Stimulated activated CD8-positive, alpha-beta memory T cell treated with anti-CD3 and anti-CD28 coated beads, Interleukin-15, amount 100 ng/mL, for 4 hours (primary cell): Measurements from ENCODE around the gene HCFC2.

Experiments used
- DNase-seq, 2 donors: peaks; one replicate each; pipeline ENCODE4 v3.0.0-alpha.2; 2020; ENCODE audit warnings: low read depth in 2 of 2

Gene HCFC2

DNA sequence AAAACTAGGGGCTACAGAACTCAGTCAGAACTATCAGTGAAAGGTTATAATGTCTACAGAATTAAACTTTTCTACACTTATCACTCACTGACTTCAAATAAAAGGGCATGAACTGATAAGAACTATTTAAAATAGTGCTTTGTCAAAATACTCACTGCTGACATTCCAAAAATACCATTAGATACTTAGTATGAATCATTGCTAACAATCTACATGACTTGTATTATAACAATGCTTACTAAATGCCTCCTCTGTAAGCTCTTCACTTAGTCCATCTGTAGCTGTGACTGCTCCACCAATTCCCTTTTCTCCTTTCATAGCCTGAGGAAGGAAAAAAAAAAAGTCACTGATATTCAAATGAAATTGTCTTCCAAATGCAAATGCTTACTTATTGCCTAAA is 56.7 kb downstream of the HCFC2 start:
- DNase-seq, result no peak

DNA sequence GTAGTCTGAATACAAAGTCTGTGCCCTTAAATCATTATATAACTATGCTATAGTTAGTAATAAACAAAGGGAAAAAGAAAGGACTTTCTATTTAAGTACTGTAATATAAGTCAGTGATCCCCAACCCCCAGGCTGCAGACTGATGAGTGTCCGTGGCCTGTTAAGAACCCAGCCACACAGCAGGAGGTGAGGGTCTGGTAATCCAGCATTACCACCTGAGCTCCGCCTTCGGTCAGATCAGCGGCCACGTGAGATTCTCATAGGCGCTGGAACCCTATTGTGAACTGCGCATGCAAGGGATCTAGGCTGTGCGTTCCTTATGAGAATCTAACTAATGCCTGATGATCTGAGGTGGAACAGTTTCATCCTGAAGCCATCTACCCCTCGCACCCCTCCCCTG is 58.0 kb downstream of the HCFC2 start:
- DNase-seq, result no peak

DNA sequence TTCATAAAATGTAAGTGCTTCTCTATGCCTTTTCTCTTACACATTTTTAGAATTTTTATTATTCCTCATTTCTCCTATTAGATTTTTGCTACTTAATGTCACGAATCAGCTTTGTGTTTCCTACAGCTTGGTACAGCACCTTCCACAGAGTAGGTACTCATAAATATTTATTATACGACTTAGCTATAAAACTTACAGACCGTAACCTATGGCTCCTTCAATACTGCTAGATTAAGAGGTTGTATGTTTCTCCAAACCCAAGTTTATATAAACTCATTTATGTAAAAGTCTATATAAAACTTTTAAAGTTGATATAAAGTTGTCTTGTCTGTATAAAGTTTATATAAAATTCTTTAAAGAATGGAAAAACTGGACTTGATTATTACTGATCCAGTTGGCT is 62.2 kb downstream of the HCFC2 start:
- no peak for DNase-seq

DNA sequence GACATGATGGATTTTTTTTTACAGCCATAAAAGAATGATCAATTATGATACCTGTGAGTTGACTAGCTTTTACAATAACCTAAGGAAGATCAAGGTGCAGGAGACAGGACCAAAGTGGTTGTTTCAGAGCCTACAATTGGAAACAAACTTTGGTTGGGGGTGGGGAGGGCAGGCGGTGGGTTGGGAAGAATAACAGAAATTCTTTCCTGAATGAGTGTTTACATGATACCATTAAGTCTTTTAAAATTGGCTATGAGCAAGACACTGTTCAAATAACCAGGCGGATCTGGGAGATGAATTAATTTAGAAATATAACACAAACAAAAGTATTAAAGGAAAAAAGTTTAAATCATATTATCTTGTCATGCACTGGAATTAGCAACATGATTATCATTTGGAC is 66.4 kb downstream of the HCFC2 start:
- DNase-seq, result no peak

DNA sequence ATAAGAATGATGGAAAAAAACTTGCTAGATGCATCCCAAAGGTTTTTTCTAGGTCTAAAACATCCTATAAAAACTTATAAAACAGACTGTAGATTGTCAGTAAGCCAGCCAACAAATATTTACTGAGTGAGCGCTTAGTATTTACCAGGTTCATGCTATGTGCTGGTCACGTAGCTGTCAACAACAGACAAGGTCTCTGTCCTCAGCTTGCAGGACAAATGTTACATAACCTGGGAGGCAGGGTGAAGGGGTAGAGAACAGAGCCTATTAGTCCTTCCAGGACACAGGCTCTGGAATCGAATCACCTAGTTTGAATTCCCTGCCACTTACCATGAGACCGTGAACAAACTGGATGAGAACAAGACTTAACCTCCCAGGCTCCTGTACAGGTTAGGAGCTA is 67.3 kb downstream of the HCFC2 start:
- no peak for DNase-seq

DNA sequence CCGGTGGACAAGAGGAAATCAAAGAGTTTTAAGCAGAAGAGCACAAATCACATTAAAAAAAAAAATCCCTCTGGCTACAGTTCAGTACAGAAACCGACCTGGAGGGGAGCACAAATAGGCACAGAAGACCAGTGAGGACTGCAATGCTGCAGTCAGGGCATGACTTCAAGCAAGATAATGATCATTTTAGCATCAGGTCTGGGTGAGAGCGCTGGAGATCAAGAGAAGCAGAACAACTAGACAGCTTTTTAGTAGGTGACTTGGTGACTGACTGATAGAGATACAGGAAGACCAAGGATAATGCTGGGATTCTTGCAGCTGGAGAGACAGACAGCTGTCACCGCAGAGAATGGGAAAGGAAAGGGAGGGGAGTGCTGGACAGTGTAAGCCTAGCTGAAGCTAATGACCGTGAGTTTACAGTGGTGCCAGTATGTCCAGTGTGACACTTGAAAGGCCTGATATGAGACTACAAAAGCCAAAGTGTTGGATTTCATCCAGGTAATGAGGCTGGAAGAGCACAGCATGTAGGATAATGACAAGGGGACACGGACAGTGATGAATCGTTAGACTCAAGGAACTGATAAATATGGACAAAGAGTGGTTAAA is 68.1 kb downstream of the HCFC2 start:
- no peak for DNase-seq

DNA sequence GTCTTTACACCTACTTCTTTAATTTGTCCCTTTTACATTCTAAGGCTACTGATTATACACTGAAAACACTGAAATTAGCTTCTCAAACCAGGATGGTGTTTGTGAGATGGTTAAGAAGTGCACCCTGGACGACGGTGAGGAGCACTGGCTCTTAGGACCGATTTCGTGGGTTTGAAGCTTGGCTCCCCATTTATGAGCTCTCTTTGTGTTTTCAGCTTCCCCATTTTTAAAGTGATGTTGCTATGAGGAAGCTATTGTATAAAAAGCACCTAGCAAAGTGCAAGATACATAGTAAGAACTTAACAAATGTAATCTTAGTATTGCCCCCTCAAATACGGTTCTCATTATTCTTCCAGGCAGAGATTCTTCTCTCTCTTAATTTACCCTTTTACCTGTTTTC is 69.0 kb downstream of the HCFC2 start:
- no peak for DNase-seq

DNA sequence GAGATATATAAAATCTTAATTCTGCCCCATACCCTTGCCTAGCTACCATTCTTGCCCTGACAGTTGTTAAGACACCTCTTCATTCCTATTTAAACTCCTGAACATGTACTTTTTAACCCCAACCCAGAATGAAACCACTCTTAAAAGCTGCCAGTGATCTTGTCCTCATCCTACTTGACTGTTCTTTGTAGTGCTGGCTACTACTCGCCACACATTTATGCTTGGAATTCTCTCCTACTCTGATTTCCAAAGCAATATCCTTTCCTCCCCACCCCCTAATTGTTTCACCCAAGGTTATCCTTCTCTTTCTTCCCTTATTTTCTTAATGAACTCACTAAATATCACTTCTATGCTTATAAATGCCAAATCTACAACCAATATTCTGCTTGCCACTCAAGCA is 69.5 kb downstream of the HCFC2 start:
- no peak for DNase-seq

DNA sequence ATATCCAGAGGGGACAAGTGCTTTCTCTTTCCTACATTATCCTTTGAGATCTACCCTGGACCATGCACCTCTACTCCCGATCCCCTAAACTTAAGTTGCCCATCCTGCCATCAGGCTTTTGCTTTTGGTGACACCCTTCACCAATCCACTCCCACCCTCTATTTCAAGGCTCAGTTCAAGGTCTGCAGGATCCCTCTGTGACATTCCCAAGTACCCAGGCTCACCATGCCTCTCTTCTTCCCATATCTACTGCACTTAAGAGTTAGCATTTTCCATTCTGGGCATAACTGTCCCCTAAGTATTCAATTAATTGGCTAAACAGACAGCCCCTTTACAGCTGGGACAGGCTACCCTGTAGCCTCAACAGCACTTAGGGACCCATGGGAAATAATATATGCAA is 70.6 kb downstream of the HCFC2 start:
- DNase-seq, result no peak

DNA sequence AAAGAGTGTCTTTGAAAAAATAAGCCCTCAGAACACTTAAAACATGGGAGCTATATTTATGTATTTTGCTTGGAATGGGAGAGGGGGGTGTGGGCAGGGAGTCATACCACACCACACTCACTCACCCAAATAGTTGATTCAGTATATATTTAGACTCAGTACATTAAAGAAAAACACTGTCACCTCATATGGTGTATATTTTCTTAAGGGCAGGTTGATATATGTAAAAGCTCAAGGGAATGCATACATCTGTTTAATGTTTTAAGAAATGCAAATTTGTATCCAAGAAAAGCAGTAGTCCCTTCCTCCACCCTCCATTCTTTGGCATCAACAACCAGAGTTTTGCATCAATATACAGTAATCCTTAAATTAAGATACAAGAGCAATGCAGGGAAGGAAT is 72.2 kb downstream of the HCFC2 start:
- no peak for DNase-seq

DNA sequence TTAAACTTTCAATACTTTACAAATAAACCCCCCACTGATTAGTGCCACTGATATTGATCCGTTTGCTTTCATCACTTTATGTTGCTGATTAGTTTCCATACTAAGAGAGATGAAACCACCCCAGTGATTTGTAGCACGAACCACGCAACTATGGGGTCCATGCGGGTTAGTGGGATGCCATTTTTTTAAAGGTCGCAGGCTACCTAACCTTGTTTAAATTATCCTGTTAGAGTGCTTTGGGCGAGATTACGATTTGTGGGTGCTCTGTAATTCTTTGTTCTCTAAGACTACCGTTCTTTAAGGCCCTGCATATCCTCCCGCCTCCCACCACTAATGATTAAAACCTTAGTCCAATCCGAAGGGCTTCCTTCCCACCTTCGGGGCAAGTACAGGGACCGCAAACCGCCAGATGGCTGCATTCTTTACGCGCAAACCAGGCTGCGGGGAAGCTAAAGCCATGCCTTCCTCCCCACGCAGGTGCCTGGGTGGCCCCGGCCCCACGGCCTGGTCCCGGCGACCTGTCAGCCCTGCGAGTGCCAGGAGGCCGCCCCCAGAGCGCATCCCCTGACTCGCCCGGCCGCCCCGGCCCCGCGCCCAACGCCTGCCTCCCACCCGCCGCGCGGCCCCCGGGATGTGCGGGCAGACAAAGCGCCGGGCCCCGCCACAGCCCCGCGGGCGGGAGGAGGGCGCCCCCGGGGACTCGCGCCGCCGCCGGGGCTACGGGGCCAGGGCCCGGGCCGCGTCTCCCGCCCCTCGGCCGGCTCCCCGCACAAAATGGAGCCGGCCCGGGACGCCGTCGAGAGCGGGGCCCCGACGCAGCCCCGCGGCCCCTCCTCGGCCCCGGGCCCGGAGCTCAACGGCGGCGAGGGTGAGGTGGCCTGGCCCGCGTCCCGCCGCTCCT is 72.9 kb downstream of the HCFC2 start:
- DNase-seq, result peak; percentile 19 to 20

DNA sequence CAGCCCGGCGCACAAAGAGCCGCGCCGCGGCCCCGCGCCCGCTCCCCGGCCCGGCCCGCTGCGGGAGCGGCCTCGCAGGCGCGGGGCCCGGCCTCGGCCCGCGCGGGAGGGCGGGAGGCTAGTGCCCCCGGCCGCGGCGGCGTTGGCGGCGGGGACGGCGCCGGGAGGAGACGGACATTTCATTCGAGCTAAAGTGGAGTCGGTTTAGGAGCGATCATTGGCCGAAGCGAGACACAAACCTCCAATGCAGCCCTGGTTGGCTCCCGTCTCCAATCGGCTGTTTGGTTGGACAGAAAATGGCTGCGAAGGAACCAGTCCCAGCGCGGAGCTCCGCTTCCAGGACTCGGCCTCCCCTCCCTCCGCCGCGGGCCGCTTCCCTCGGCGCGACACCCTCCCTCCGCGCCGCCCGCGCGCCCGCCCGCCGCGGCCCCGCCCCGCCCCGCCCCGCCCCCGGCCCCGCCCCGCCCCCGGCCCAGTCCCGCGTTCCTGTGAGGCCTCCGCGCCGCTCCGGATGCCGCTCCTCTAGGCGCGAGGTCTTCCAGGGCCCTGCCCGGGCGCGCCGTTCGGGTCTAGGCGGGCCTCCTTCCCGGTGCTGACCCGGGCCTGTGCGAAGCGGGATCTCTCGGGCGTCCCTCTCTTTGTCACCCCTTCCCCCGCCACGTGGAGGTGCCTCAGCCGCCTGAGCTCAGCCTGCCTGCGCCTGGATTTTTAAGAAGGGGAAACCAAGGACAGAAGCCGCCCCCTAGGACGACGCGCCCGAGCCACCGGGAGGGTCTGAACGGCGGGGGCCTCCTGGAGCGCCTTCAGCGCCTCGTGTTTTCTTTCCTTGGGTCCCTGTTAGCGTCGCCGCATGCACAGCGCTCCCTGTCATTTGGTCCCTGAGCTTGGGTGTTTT is 73.8 kb downstream of the HCFC2 start, which contains the start of gene NFYB:
NFYB (minus strand) TSS at position 309 of the 895 bp plus-strand sequence. CDS start 2,757 bp downstream, outside the sequence.
- DNase-seq, result peak; percentile 79 to 80

DNA sequence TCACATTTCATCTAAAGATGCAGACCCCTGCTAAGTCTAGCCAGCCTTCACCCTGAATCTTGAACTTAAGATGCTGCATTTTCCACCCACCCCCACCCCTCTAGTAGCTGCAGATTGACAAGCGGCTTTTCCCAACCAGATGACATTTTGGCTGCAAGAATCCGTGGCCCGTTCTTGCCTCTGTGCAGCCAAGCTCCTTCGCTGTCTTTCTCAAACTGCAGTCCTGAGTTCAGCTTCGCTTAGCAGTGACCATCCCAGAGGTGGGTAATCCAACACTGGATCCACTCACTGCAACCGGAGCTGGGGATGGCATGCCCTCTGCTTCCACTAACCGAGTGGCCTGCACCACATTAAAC is 74.4 kb downstream of the HCFC2 start:
- no peak for DNase-seq

DNA sequence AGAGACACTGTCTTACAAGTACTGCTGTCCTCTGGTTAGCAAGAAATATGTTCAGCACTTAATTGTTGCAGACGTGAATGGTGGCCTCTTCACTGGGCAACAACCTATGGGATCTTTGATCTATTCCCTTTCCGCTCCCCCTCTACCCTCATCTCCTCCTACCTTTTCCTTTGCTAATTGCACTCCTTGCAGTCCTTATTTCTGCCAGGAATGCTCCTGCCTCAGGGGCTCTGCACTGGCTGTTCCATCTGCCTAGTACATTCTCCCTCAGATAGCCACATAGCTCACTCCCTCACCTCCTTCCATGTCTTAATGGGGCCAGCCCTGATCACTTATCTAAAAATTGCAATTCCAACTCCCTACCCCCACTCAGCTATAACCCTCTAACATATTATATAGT is 78.2 kb downstream of the HCFC2 start:
- DNase-seq, result no peak

DNA sequence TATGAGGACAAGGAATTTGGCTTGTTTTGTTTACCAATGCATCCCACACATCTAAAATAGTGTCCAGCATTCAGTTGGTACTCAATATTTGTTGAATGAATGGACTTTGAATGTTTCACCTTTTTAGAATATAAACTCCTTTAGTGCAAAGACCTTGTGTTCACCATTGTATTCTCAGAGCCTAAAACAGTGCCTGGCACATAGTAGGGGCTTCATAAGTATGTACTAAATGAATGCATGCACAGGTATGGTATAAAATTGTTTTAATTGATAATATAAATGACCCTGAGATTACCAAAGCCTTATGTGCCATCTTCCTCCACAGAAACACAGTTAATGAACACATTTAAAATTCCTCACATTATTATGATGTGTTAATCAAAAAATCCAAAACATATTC is 78.7 kb downstream of the HCFC2 start:
- no peak for DNase-seq

DNA sequence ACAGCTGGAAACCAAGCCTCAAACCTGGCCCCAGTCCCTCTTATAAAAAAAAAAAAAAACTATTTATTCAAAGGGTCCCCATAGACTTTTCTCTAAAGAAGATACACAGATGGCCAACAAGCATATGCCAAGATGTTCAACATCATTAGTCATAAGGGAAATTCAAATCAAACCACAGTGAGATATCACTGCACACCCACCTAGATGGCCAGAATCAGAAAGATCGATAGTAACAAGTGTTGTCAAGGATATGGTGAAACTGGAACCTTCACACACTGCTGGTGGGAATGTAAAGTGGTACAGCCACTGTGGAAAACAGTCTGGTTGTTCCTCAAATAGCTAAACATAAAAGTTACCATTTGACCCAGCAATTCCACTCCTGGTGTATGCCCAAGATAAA is 79.6 kb downstream of the HCFC2 start:
- no peak for DNase-seq

DNA sequence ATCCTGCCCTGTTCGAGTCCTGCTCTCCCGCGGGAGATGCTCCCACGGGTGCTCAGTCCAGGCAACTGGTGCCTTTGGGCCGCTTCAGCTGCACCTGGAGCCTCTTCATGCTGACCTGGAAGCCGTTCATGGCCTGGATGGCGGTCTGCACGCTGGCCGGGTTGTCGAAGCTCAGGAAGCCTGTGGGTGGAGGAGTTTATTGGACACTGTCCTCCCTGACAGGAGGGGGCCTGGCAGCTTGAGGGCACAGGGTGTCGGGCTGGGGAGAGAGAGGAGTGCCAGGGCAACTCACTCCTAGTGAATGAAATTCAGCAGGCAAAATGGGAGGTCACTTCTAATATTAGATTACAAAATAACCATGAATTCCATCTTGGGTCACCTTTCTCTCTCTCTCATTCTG is 83.0 kb downstream of the HCFC2 start:
- no peak for DNase-seq

DNA sequence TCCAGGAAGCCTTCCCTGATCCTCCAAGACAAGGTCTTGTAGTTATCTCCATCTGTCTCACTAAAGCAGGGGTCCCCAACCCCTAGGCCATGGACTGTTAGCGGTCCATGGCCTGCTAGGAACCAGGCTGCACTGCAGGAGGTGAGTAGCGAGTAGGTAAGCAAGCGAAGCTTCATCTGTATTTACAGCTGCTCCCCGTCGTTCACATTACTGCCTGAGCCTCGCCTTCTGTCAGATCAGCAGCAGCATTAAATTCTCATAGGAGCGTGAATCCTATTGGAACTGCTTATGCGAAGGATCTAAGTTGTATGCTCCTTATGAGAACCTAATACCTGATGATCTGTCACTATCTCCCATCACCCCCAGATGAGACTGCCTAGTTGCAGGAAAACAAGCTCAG is 86.1 kb downstream of the HCFC2 start:
- no peak for DNase-seq

DNA sequence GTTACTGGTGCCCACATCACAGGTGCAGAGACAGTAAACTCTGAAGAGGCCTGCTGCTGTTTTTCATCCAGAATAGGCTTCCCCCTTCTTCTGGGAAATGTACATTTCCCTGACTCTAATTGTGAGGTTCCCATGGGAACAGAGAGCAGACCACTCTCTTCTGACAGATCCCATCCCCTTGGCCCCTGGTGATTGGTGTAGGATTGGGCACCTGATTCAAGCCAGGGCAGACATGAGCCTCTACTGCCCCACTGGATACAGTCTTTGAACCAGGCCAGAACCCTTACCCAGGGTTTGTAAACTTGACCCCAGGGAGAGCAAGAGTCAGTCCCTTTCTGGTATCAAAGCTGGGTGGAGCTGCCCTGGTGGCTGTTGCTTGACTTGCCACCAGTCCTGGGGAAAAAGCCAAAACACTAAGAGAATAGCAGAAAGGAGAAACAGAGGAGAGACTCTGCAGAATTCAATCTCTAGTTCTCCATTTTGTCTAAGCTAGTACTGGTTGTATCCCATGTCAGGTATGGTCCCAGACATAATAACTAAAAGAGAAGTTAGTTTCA is 88.4 kb downstream of the HCFC2 start:
- DNase-seq, result no peak

DNA sequence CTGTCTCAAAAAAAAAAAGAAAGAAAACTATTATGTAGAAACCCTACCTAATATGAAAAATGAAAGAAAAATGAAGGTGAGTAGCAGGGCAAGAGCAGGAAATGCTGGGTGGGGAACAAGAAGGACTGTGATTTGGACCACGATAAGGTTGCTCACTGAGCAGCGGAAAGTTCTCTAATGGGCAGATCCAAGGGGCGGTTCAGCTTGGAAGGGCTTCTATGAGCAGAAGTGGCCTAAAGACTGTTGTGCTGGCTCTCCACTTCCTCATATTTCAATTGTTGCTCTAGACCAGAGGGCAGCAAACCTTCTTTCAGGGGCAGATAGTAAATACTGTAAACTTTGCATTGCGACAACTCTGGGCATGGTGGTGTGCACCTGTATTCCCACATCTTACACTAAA is 90.0 kb downstream of the HCFC2 start:
- no peak for DNase-seq

DNA sequence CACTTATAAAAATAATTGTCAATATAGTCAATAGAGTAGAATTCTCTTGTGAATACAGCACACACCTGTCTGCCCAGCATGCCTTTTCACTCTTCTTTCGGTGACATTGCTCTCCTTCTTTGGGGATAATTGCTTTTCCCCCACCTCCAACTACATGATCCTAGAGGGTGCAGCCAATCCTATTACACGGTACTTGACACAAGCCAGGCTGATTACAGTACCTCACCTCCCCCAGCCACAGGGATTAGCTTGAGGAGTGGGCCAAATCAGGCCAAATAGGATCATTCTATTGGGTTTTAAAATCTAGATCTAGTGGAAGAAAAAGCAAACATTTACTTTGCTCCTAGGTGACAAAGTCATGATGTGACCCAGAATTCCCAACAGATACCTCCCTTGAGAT is 90.5 kb downstream of the HCFC2 start:
- DNase-seq, result no peak
